ENCODE measurements around the gene LENG8. TPM values are rescaled to one million over a fixed set of nuclear protein-coding genes. Genes with fewer than 3 reads are reported as not detected.

The LENG8 gene
- total RNA-seq = 100 to 1,000 TPM; 156 to 221 TPM

- peak within 1 kb of the TSS; percentile 98 for H3K27ac Mint-ChIP-seq
- intact Hi-C loops (cut with DNase I, micrococcal nuclease) = loop anchor here (1.0 to 5.0 kb wide), 13 partner anchors 14 to 1863 kb away; partner anchors contain the start of genes CNOT3 (in 2 of the 2), ISOC2 (in 1 of the 2), KMT5C (in 1 of the 2) and LENG9 (in 1 of the 2)
- peak within 1 kb of the TSS; percentile 98 for H3K4me3 Mint-ChIP-seq
- DNase-seq (peak; percentile 98), ATAC-seq (peak; percentile 92)
- POLR2A ChIA-PET = interaction anchor here (0.6 to 2.1 kb wide), 11 partner anchors 11 to 1551 kb away, joined by 3 to 18 read pairs (median 4); partner anchors contain the start of gene LENG9
- H3K27me3 Mint-ChIP-seq = no peaks in the 10 kb centered on the region
- peaks cover 53% of the 10 kb centered on the region for H3K36me3 Mint-ChIP-seq (ENCODE audit: low read depth)
- peaks cover 36% of the 10 kb centered on the region for H3K4me1 Mint-ChIP-seq
- H3K9me3 Mint-ChIP-seq (ENCODE audit: low read depth) = no peaks in the 10 kb centered on the region
- CTCF ChIA-PET = interaction anchor here (0.6 to 2.0 kb wide), 9 partner anchors 10 to 1028 kb away, joined by 3 to 10 read pairs (median 3); partner anchors contain the start of genes LENG9 and ZNF628
Measured at GRCh38 chr19:54448774-54449700, at the start of gene LENG8. TSS of gene LENG8 (plus strand) at chr19:54449199. CDS start at chr19:54451345, 2,146 bp downstream.

- DNase-seq (no peak), ATAC-seq (no peak)
- intact Hi-C loops (cut with DNase I, micrococcal nuclease) = no loop called here
- H3K27ac Mint-ChIP-seq = no peak overlapping the region
- H3K36me3 Mint-ChIP-seq (ENCODE audit: low read depth) = no peaks in the 10 kb centered on the region
- no peaks in the 10 kb centered on the region for H3K9me3 Mint-ChIP-seq (ENCODE audit: low read depth)
- ChIA-PET CTCF (interaction anchor here (0.7 to 1.2 kb wide), 3 partner anchors 9 to 689 kb away, joined by 3 to 4 read pairs (median 3); no protein-coding TSS in a partner anchor), POLR2A (no interaction called here)
- peaks cover 2% of the 10 kb centered on the region for H3K27me3 Mint-ChIP-seq
- no peak overlapping the region for H3K4me3 Mint-ChIP-seq
- H3K4me1 Mint-ChIP-seq = no peaks in the 10 kb centered on the region
Measured at GRCh38 chr19:54400913-54401312, 48.1 kb upstream of the LENG8 start.

GRCh38 chr19:54403054-54403453, 45.9 kb upstream of the LENG8 start:
- no peak for ATAC-seq
- H3K27ac Mint-ChIP-seq = no peak overlapping the region
- no peaks in the 10 kb centered on the region for H3K9me3 Mint-ChIP-seq (ENCODE audit: low read depth)
- CTCF ChIA-PET = no interaction called here
- no peak overlapping the region for H3K4me3 Mint-ChIP-seq
- H3K27me3 Mint-ChIP-seq = no peaks in the 10 kb centered on the region
- POLR2A ChIA-PET = no interaction called here
- H3K36me3 Mint-ChIP-seq (ENCODE audit: low read depth) = no peaks in the 10 kb centered on the region
- DNase-seq = no peak
- intact Hi-C loops (cut with DNase I, micrococcal nuclease) = no loop called here
- no peaks in the 10 kb centered on the region for H3K4me1 Mint-ChIP-seq

- H3K9me3 Mint-ChIP-seq (ENCODE audit: low read depth) = peaks cover 4% of the 10 kb centered on the region
- intact Hi-C loops (cut with DNase I, micrococcal nuclease) = no loop called here
- H3K4me3 Mint-ChIP-seq = no peak overlapping the region
- ChIA-PET POLR2A (no interaction called here), CTCF (no interaction called here)
- no peaks in the 10 kb centered on the region for H3K27me3 Mint-ChIP-seq
- DNase-seq (no peak), ATAC-seq (no peak)
- no peaks in the 10 kb centered on the region for H3K36me3 Mint-ChIP-seq (ENCODE audit: low read depth)
- no peaks in the 10 kb centered on the region for H3K4me1 Mint-ChIP-seq
- no peak overlapping the region for H3K27ac Mint-ChIP-seq
Measured at GRCh38 chr19:54405628-54406027, 43.4 kb upstream of the LENG8 start.

GRCh38 chr19:54407780-54408179, 41.2 kb upstream of the LENG8 start:
- CTCF ChIA-PET = interaction anchor here (0.9 to 1.5 kb wide), 2 partner anchors 8 to 13 kb away, joined by 3 to 4 read pairs; no protein-coding TSS in a partner anchor
- intact Hi-C loops (cut with DNase I, micrococcal nuclease) = no loop called here
- Mint-ChIP-seq H3K27ac (no peak overlapping the region), H3K4me3 (no peak overlapping the region), H3K4me1 (no peaks in the 10 kb centered on the region), H3K27me3 (peaks cover 3% of the 10 kb centered on the region), H3K9me3 (ENCODE audit: low read depth) (peaks cover 4% of the 10 kb centered on the region), H3K36me3 (ENCODE audit: low read depth) (no peaks in the 10 kb centered on the region)
- ATAC-seq (no peak), DNase-seq (no peak)
- POLR2A ChIA-PET = no interaction called here

GRCh38 chr19:54408456-54409026, 40.5 kb upstream of the LENG8 start:
- intact Hi-C loops (cut with DNase I, micrococcal nuclease) = no loop called here
- ATAC-seq (no peak), DNase-seq (no peak)
- Mint-ChIP-seq H3K36me3 (ENCODE audit: low read depth) (no peaks in the 10 kb centered on the region), H3K4me1 (no peaks in the 10 kb centered on the region), H3K27ac (no peak overlapping the region), H3K4me3 (no peak overlapping the region), H3K9me3 (ENCODE audit: low read depth) (peaks cover 4% of the 10 kb centered on the region), H3K27me3 (peaks cover 6% of the 10 kb centered on the region)
- ChIA-PET POLR2A (no interaction called here), CTCF (interaction anchor here (0.9 to 1.2 kb wide), 2 partner anchors 14 to 30 kb away, joined by 3 read pairs; no protein-coding TSS in a partner anchor)

GRCh38 chr19:54411033-54411432, 38.0 kb upstream of the LENG8 start:
- ATAC-seq (no peak), DNase-seq (no peak)
- H3K27ac Mint-ChIP-seq = no peak overlapping the region
- H3K9me3 Mint-ChIP-seq (ENCODE audit: low read depth) = peaks cover 8% of the 10 kb centered on the region
- ChIA-PET POLR2A (no interaction called here), CTCF (interaction anchor here (0.7 kb wide), 1 partner anchor 70 kb away, joined by 3 read pairs; no protein-coding TSS in a partner anchor)
- H3K4me3 Mint-ChIP-seq = no peak overlapping the region
- peaks cover 24% of the 10 kb centered on the region for H3K27me3 Mint-ChIP-seq
- H3K36me3 Mint-ChIP-seq (ENCODE audit: low read depth) = no peaks in the 10 kb centered on the region
- intact Hi-C loops (cut with DNase I, micrococcal nuclease) = no loop called here
- no peaks in the 10 kb centered on the region for H3K4me1 Mint-ChIP-seq

- DNase-seq = no peak
- intact Hi-C loops (cut with DNase I, micrococcal nuclease) = no loop called here
- peaks cover 8% of the 10 kb centered on the region for H3K9me3 Mint-ChIP-seq (ENCODE audit: low read depth)
- ChIA-PET POLR2A (no interaction called here), CTCF (no interaction called here)
- no peak overlapping the region for H3K27ac Mint-ChIP-seq
- H3K4me3 Mint-ChIP-seq = no peak overlapping the region
- ATAC-seq = no peak
- H3K27me3 Mint-ChIP-seq = peaks cover 34% of the 10 kb centered on the region
- H3K36me3 Mint-ChIP-seq (ENCODE audit: low read depth) = no peaks in the 10 kb centered on the region
- H3K4me1 Mint-ChIP-seq = peaks cover 10% of the 10 kb centered on the region
Measured at GRCh38 chr19:54412877-54413276, 36.1 kb upstream of the LENG8 start.

GRCh38 chr19:54414156-54414555, 34.8 kb upstream of the LENG8 start:
- H3K36me3 Mint-ChIP-seq (ENCODE audit: low read depth) = no peaks in the 10 kb centered on the region
- peaks cover 38% of the 10 kb centered on the region for H3K27me3 Mint-ChIP-seq
- DNase-seq (no peak), ATAC-seq (no peak)
- CTCF ChIA-PET = no interaction called here
- intact Hi-C loops (cut with DNase I, micrococcal nuclease) = no loop called here
- H3K9me3 Mint-ChIP-seq (ENCODE audit: low read depth) = peaks cover 5% of the 10 kb centered on the region
- H3K4me3 Mint-ChIP-seq = no peak overlapping the region
- no peak overlapping the region for H3K27ac Mint-ChIP-seq
- H3K4me1 Mint-ChIP-seq = peaks cover 15% of the 10 kb centered on the region
- POLR2A ChIA-PET = no interaction called here

GRCh38 chr19:54415208-54415900, 33.6 kb upstream of the LENG8 start, which contains the start of gene TTYH1:
TSS of gene TTYH1 (plus strand) at chr19:54415464. CDS start at chr19:54415553, 89 bp downstream.
- ChIA-PET CTCF (interaction anchor here (0.9 to 1.5 kb wide), 6 partner anchors 8 to 259 kb away, joined by 3 to 5 read pairs (median 4); no protein-coding TSS in a partner anchor), POLR2A (no interaction called here)
- H3K27ac Mint-ChIP-seq = no peak within 1 kb of the TSS
- intact Hi-C loops (cut with DNase I, micrococcal nuclease) = no loop called here
- H3K9me3 Mint-ChIP-seq (ENCODE audit: low read depth) = peaks cover 3% of the 10 kb centered on the region
- ATAC-seq (peak; percentile 34), DNase-seq (peak; percentile 71)
- H3K4me3 Mint-ChIP-seq = no peak within 1 kb of the TSS
- H3K4me1 Mint-ChIP-seq = peaks cover 15% of the 10 kb centered on the region
- H3K36me3 Mint-ChIP-seq (ENCODE audit: low read depth) = no peaks in the 10 kb centered on the region
- H3K27me3 Mint-ChIP-seq = peaks cover 45% of the 10 kb centered on the region
